Measurements from ENCODE around the gene TMEM126A.
"Not testable (repeated sequence)": the region's sequence is repeated elsewhere in the genome, so short reads cannot be mapped to it uniquely, and the experiment has no call there.

The TMEM126A gene

GRCh38 chr11:85647604-85648299 lies at the start of gene TMEM126A:
Gene TMEM126A (plus strand): TSS chr11:85647967. CDS start chr11:85650256, 2,289 bp downstream.
- DNase-seq = peak; percentile 83 to 89 (median 86)

- DNase-seq = no peak
Observed at GRCh38 chr11:85599083-85599482, 48.7 kb upstream of the TMEM126A start.

GRCh38 chr11:85602526-85603213 lies 45.1 kb upstream of the TMEM126A start:
- DNase-seq = no peak

DNA sequence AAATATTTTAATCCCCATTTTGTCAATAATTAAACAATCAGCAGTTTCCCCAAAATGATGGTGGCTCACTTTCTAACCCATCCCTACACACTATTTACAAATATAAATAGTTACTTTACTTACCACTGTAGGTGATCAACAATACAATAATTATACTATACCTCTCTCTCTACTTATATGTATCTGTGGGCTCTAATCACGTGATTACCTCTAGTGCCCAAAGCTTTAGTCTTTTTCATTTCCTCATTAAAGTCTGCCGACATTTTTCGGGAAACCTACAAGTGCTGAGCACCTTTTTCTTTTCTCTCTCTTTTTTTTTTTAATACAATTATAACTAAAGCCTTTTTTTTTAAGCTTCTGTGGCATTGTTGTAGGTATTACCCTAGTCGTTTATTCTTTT lies 44.5 kb upstream of the TMEM126A start:
- no peak for DNase-seq

DNA sequence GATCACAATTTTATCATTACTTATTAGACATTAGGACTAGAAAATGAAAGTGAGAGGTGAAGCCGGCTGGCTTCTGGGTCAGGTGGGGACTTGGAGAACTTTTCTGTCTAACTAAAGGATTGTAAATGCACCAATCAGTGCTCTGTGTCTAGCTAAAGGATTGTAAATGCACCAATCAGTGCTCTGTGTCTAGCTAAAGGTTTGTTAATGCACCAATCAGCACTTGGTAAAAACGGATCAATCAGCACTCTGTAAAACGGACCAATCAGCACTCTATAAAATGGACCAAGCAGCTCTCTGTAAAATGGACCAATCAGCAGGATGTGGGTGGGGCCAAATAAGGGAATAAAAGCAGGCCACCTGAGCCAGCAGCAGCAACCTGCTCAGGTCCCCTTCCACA lies 41.5 kb upstream of the TMEM126A start:
- not testable (repeated sequence) for DNase-seq

DNA sequence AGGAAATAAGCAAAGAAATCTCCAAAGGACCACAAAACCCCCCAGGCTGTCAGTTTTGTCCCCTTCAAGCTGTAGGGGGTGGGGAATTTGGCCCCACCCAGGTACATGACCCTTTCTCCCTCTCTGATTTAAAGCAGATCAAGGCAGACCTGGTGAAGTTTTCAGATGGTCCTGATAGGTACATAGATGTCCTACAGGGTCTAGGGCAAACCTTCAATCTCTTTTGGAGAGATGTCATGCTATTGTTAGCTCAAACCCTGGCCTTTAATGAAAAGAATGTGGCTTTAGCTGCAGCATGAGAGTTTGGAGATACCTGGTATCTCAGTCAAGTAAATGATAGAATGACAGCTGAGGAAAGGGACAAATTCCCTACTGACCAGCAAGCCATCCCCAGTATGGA lies 39.1 kb upstream of the TMEM126A start:
- DNase-seq = not testable (repeated sequence)

DNA sequence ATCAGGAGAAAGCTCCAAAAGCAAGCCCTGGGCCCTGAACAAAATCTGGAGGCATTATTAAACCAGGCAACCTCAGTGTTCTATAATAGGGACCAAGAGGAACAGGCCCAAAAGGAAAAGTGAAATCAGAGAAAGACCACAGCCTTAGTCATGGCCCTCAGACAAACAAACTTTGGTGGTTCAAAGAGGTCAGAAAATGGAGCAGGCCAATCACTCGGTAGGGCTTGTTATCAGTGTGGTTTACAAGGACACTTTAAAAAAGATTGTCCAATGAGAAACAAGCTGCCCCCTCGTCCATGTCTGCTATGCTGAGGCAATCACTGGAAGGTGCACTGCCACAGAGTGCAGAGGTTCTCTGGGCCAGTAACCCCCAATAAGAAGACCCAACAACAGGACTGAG lies 38.5 kb upstream of the TMEM126A start:
- DNase-seq = not testable (repeated sequence)

- DNase-seq = not testable (repeated sequence)
Observed at GRCh38 chr11:85611643-85612042, 36.1 kb upstream of the TMEM126A start.

DNA sequence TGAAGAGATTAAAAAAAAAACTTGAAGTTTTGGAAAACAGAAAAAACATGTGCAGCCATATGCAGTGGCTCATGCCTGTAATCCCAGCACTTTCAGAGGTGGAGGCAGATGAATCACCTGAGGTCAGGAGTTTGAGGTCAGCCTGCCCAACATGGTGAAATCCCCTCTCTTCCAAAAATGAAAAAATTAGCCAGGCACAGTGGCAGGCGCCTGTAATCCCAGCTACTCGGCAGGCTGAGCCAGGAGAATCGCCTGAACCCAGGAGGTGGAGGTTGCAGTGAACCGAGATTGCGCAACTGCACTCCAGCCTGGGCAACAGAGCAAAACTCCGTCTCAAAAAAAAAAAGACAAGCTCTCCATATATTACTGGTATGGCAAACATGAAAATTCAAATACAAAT lies 28.3 kb upstream of the TMEM126A start:
- DNase-seq = no peak

GRCh38 chr11:85620256-85620655 lies 27.5 kb upstream of the TMEM126A start:
- no peak for DNase-seq

DNA sequence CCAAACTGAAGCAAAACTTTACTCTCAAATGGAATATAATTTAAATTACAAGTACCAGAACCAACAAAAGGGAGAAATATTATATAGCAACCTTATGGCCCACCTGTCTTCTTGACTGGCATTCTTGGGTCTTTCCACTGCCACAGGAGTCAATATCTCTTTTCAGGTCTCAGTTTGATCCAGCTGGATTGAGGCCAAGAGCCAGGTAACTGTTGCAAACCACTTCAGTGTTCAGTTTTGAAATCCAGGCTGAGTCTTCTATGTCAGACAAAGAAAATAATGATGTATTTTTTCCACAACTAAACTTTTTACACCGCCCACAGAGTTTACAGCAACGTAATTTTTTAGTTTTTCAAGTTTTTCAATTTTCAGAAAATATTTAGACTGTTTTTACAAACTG lies 21.3 kb upstream of the TMEM126A start:
- no peak for DNase-seq

- DNase-seq = peak in 3 of 6 experiments; percentile 30 to 71 (median 43)
Observed at GRCh38 chr11:85627332-85627997, 20.3 kb upstream of the TMEM126A start, which contains the start of gene DLG2. Gene DLG2 (minus strand): TSS chr11:85627344.

DNA sequence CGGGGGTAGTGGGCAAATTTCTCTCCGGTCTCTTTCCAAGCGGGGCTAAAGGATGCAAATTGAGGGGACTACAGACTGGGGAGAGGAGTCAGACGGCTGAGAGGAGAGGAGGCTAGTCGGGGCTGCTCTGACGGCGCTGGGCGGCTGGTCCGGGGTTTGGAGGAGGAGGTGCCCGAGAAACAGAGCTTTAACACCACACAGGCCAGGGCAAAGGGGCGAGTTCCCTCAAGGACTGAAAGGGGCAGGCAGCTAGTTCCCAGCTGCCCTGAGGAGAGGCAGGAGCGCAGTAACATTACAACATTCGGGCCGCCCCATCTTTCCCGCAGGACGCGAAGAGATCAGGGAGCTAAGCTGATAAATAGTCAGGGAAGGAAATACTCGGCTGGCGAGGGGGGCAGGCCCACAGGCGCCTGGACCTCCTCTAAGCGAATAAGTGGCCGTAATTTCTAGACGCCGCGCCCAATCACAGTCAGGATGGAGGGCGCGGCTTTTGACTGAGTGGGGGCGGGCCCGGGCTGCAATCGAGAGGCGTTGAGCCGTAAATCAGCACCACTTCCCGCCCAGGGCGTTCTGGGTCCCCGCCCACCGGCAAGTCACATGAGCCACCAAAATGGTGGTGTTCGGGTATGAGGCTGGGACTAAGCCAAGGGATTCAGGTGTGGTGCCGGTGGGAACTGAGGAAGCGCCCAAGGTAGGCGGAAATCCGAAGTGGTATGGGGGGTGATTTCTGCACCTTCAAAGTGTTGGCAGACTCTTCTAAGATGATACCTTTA lies 19.6 kb upstream of the TMEM126A start, which contains the start of gene TMEM126B:
TMEM126B (plus strand) TSS at position 596 of the 773 bp plus-strand sequence; CDS start at position 611, 15 bp downstream.
- peak; percentile 91 to 94 (median 92) for DNase-seq

DNA sequence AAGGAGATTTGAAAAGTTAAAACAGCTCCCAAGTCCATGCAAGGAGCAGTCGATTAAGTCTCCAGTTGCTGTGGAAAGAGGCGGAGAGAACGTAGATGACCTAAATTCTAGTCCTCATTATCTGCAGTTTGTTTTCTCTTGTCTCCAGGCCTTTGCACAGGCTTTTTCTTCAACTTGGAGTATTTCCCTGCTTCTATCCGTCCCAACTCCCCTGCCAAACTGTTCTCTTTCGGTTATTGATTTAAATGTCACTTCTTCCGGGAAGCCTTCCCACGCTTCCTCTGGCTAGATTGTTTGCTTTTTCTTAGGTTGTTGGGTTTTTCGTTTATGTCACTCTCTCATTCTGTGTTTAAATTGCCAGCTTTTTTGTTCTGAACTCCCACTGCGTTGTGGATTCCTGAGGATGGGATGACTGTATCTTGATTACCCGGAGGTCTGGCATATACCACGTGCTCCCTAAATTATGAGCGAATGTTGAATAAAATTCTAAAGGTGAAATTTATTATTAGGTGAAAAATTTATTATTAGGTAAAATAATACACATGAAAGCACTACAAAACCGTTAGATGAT lies 18.9 kb upstream of the TMEM126A start:
- no peak for DNase-seq

GRCh38 chr11:85634747-85635146 lies 13.0 kb upstream of the TMEM126A start:
- no peak for DNase-seq

DNA sequence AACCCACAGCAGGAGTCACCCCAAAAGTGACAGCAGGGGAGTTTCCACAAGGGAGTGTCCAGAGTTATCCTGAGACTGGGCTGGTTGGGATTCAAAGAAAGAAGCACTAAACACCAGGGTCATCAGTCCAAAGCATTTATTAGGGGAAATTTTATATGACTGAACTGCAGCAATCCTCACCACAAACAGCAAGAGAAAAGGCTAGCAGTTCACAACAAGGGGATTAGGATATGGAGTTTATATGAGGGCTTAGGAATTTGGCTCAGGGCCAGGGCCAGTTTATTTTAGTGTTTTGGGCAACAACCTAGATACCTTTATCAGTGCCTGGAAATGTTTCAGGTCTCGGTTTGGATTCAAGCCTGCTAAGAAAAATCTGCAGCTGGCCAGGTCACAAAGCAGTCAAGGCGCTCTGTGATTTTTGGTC lies 4.6 kb upstream of the TMEM126A start:
- DNase-seq = no peak

- DNase-seq = no peak
Observed at GRCh38 chr11:85647078-85647477, 689 bp upstream of the TMEM126A start.

DNA sequence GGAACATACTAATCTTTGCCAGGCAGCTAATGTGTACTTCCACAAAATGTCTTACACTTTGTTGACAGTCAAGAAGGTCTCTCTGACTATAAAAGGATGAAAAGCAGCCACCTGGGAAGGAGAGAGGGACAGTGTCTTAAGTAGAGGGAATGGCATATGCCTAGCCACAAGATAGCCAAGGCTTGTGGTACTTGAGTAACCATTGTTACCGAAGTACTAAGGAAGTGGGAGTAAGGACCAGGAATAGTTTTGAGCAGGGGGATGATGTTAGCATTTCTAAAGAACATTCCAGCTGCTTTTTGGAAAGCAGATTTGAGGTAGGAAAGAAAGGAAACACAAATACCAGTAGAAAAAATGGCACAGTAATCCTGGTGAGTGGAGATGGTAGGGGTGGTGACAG lies 3.4 kb downstream of the TMEM126A start:
- no peak for DNase-seq

GRCh38 chr11:85652786-85653447 lies 5.2 kb downstream of the TMEM126A start:
- no peak for DNase-seq

- not testable (repeated sequence) for DNase-seq
Observed at GRCh38 chr11:85654343-85654742, 6.6 kb downstream of the TMEM126A start.

GRCh38 chr11:85656777-85657176 lies 9.0 kb downstream of the TMEM126A start:
- DNase-seq = no peak

DNA sequence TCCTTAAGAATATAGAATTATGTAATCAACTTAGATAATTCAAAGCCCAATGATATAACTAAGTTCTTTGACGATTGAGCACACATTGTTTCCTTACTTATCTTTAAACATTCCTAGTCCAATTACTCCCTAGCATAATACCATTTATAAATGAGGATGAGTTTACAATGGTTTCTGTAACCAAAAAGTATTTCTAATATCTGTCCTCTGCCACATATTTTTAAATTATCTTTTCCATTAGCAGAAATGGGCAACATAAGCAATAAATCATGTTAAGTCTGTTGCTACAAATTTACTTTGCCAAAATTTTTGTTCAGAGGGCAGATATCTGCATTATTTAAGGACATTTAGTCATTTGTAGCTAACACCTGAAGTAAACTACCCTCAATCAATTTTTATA lies 10.4 kb downstream of the TMEM126A start:
- DNase-seq = no peak

Data from stimulated activated naive CD4-positive, alpha-beta T cell (primary cell).